Kidney epithelial cell (primary cell): ENCODE data around the gene CYSTM1. TPM values are rescaled to one million over a fixed set of nuclear protein-coding genes. Genes with fewer than 3 reads are reported as not detected.

ENCODE experiments used
- DNase-seq: peaks from one replicate; pipeline ENCODE4 v3.0.0-alpha.2; 2010; ENCODE audit warnings: low read depth
- H3K27me3 ChIP-seq: 2 replicates; pipeline ENCODE4 v1.6.0; 2011; ENCODE audit warnings: low read length; ENCODE audit not compliant: control insufficient read depth, insufficient read depth
- H3K36me3 ChIP-seq: 2 replicates; pipeline ENCODE4 v1.5.1; 2011; ENCODE audit warnings: low read length; ENCODE audit not compliant: control insufficient read depth, insufficient read depth
- H3K4me3 ChIP-seq: 2 replicates; pipeline ENCODE4 v1.5.1; 2011; ENCODE audit warnings: low read depth, mild to moderate bottlenecking, control low read depth, low read length
- total RNA-seq: library from RNA; depleted of rRNA; stranded (reverse); fragments of >200 nt; gene quantifications from 2 replicates; pipeline ENCODE4 v1.2.3, GENCODE V29; 2015
- TF ChIP-seq, protein P1 (sequence below): IDR thresholded peaks from 2 replicates; pipeline ENCODE4 v1.5.1; 2011; ENCODE audit warnings: mild to moderate bottlenecking, moderate library complexity, low read length, control low read depth, inconsistent platforms; ENCODE audit not compliant: insufficient read depth, poor library complexity, severe bottlenecking

CYSTM1 gene
- total RNA-seq, 1 donor from 2014 or later, result 176 TPM

DNA sequence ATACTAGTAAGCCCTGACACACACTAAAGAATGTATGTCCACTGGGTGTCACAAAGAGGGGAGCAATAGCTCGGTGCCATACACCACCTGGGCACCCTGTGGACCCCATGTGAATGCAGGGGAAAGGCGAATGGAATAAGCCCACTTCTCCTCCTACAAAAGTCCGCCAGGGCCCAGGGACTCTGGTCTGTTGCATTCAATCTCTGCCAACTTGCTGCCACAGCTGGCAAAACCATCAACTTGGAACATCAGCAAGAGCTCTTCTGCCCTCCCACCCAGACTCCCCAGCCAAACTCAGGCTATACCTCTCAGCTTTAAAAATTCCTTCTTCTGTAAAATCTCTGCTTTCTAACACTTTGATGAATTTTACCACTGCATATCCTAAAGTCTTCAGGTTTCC lies 73.4 kb downstream of the CYSTM1 start:
- TF ChIP-seq, protein P1, sequence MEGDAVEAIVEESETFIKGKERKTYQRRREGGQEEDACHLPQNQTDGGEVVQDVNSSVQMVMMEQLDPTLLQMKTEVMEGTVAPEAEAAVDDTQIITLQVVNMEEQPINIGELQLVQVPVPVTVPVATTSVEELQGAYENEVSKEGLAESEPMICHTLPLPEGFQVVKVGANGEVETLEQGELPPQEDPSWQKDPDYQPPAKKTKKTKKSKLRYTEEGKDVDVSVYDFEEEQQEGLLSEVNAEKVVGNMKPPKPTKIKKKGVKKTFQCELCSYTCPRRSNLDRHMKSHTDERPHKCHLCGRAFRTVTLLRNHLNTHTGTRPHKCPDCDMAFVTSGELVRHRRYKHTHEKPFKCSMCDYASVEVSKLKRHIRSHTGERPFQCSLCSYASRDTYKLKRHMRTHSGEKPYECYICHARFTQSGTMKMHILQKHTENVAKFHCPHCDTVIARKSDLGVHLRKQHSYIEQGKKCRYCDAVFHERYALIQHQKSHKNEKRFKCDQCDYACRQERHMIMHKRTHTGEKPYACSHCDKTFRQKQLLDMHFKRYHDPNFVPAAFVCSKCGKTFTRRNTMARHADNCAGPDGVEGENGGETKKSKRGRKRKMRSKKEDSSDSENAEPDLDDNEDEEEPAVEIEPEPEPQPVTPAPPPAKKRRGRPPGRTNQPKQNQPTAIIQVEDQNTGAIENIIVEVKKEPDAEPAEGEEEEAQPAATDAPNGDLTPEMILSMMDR, result no peak
- Histone ChIP-seq H3K36me3 (peaks cover 3% of the 10 kb centered on the region), H3K4me3 (no peak overlapping the region), H3K27me3 (no peaks in the 10 kb centered on the region)
- DNase-seq, result no peak

DNA sequence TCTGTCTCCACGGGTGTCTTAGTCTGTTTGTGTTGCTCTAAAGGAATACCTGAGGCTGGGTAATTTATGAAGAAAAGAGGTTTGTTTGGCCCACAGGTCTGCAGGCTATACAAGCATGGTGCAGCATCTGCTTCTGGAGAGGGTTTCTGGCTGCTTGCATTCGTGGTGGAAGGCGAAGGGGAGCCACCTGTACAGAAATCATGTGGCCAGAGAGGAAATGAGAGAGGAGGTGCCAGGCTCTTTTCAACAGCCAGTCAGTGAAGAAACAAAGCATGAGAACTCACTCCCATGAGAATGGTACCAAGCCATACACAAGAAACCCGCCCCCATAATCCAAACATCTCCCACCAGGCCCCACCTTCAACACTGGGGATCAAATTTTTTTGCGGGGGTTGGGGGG lies 74.5 kb downstream of the CYSTM1 start:
- H3K36me3 ChIP-seq, result peaks cover 3% of the 10 kb centered on the region
- TF ChIP-seq, protein P1, result no peak
- no peak overlapping the region for H3K4me3 ChIP-seq
- no peaks in the 10 kb centered on the region for H3K27me3 ChIP-seq
- no peak for DNase-seq

DNA sequence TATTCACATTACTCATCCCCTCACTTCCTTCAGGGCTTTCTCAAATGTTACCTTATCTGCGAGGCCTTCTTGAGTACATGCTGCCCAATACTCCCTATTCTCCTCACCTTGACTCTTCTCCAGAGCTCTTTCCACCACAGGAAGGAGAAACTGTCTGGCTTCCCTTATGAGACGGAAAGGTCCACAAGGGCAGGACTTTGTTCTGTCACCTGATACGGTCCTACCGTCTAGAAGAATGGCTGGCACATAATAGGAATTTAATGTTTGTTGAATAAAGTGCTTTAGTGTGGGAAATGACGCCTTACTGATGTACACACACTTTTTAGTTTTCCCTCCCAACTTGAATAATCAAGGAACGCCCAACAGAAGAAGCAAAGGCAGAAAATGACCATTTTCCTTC lies 75.4 kb downstream of the CYSTM1 start:
- TF ChIP-seq, protein P1, result no peak
- H3K36me3 ChIP-seq, result peaks cover 2% of the 10 kb centered on the region
- DNase-seq, result no peak
- no peak overlapping the region for H3K4me3 ChIP-seq
- no peaks in the 10 kb centered on the region for H3K27me3 ChIP-seq

DNA sequence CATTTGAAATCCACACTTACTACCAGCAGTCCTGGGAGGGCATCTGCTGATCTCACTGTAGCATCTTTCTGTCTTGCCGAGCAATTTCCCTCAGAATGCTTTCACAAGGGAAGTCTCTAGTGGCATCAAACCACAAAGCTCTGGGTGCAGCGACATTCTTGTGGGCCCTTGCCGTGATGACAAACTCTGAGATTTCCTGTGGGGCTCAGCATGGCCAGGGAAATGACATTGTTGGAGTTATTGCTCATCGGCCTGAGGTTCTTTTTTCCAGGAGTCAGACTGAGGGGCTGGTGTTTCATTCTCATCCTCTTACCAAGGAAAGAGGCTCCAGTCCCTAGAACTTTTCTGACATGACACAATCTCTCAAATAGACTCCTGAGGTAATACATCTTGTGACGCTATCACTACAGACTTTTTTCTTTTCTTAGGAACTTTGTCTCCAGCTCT lies 76.6 kb downstream of the CYSTM1 start:
- peaks cover 2% of the 10 kb centered on the region for H3K36me3 ChIP-seq
- TF ChIP-seq, protein P1, result no peak
- DNase-seq, result peak; percentile 85
- H3K27me3 ChIP-seq, result no peaks in the 10 kb centered on the region
- no peak overlapping the region for H3K4me3 ChIP-seq

DNA sequence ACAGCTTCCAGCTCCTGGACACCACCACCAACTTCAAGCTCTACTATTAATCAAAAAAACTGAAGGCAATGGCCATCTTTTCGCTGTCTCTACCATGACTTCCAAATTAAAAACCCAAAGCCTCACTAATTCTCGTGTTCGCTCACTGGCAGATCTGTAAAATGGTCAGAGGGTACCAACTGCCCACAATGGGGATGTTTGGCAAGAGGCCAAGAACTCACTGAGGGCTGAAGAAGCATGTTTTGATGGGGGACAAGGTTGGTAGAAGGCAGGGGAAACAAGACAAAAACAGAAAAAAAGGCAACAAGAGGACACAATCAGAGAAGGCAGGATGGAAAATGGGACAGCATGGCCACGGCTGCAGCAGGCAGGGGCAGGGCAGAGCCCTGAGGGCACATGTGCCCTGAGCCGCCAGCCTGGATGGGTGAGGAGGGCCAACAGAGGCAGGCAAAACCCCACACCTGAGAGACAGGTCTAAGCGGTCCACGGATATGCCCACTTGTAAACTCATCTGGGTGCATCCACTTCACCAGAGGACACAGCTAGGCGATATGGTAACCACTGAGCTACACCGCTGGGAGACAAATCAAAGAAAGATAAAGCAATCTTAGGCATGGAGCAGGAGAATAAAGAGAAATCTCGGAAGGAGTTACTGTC lies 77.6 kb downstream of the CYSTM1 start:
- Histone ChIP-seq H3K4me3 (no peak overlapping the region), H3K36me3 (peaks cover 2% of the 10 kb centered on the region), H3K27me3 (no peaks in the 10 kb centered on the region)
- TF ChIP-seq, protein P1, result no peak
- DNase-seq, result no peak

DNA sequence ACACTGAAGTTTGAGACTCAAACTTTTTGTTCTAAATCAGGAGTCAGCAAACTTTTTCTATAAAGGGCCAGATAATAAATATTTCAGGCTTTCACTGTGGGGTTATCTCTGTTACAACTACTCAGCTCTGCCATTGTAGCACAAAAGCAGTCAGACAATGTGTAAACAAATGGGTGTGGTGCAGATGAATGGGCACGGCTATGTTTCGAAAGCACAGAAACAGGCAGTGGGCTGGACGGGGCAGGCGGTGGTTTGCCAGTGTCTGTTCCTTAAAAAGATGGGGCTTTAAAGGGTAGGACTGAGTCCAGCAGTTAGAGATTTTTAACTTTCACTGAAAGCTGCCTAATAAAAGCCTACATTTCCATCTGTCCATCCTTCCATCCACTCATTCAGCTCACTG lies 79.0 kb downstream of the CYSTM1 start:
- Histone ChIP-seq H3K27me3 (no peaks in the 10 kb centered on the region), H3K36me3 (peaks cover 2% of the 10 kb centered on the region), H3K4me3 (no peak overlapping the region)
- DNase-seq, result no peak
- TF ChIP-seq, protein P1, result no peak
